GM18873 (cell line): ENCODE results near the gene IGSF22.

ENCODE experiments used
- ATAC-seq: cut with Tn5 transposase; IDR thresholded peaks from one replicate; pipeline ENCODE4 v1.9.1; 2021; ENCODE audit warnings: mild to moderate bottlenecking, moderate library complexity, moderate number of reproducible peaks; ENCODE audit not compliant: unreplicated experiment, low FRiP score

IGSF22 gene

GRCh38 chr11:18745251-18745650, 19.3 kb upstream of the IGSF22 start:
- ATAC-seq: no peak

GRCh38 chr11:18743900-18744514, 18.0 kb upstream of the IGSF22 start:
- no peak for ATAC-seq

- ATAC-seq: no peak
Observed at GRCh38 chr11:18743365-18743764, 17.4 kb upstream of the IGSF22 start.

- no peak for ATAC-seq
Observed at GRCh38 chr11:18741783-18742182, 15.8 kb upstream of the IGSF22 start.

- no peak for ATAC-seq
Observed at GRCh38 chr11:18739685-18740084, 13.7 kb upstream of the IGSF22 start.

- ATAC-seq: no peak
Observed at GRCh38 chr11:18737642-18738041, 11.7 kb upstream of the IGSF22 start.

GRCh38 chr11:18736590-18737148, 10.7 kb upstream of the IGSF22 start:
- ATAC-seq: no peak

GRCh38 chr11:18733202-18733601, 7.2 kb upstream of the IGSF22 start:
- ATAC-seq: no peak

GRCh38 chr11:18731949-18732821, 6.2 kb upstream of the IGSF22 start:
- ATAC-seq: no peak

GRCh38 chr11:18731441-18731840, 5.5 kb upstream of the IGSF22 start:
- no peak for ATAC-seq

- ATAC-seq: no peak
Observed at GRCh38 chr11:18730020-18730419, 4.0 kb upstream of the IGSF22 start.

- no peak for ATAC-seq
Observed at GRCh38 chr11:18729426-18729825, 3.4 kb upstream of the IGSF22 start.

GRCh38 chr11:18728658-18729057, 2.7 kb upstream of the IGSF22 start:
- no peak for ATAC-seq

- no peak for ATAC-seq
Observed at GRCh38 chr11:18727479-18728236, 1.7 kb upstream of the IGSF22 start.

- ATAC-seq: no peak
Observed at GRCh38 chr11:18723991-18724390, 2.0 kb downstream of the IGSF22 start.

GRCh38 chr11:18722293-18722637, 3.7 kb downstream of the IGSF22 start:
- no peak for ATAC-seq

- peak; percentile 65 for ATAC-seq
Observed at GRCh38 chr11:18721561-18722292, 4.3 kb downstream of the IGSF22 start.

- peak; percentile 63 for ATAC-seq
Observed at GRCh38 chr11:18720808-18721560, 5.0 kb downstream of the IGSF22 start.

GRCh38 chr11:18720091-18720807, 5.7 kb downstream of the IGSF22 start:
- no peak for ATAC-seq
